ENCODE data around the gene GSC2. TPM values are rescaled to one million over a fixed set of nuclear protein-coding genes. Genes with fewer than 3 reads are reported as not detected.

GSC2 gene
- total RNA-seq, 5 donors from 2014 or later (not counting 1 experiment from before 2014, with no cell fraction given) = not detected

DNA sequence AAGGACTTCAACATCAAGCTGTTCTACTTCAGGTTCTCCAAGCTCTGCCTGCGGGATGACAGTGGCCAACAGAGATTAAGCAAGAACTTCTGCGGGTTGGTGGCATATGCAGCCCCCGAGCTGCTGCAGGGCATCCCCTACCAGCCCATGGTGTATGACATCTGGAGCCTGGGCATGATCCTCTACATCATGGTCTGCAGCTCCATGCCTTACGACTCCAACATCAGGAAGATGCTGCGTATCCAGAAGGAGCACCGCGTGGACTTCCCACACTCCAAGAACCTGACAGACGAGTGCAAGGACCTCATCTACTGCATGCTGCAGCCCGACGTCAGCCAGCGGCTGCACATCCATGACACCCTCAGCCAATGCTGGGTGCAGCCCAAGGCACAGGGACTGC is 25.1 kb downstream of the GSC2 start:
- ChIA-PET POLR2A (interaction anchor here in 1 of 2 donors (0.7 kb wide), 1 partner anchor 14 kb away, joined by 3 read pairs; no protein-coding TSS in a partner anchor), CTCF (interaction anchor here in 1 of 2 donors (0.5 kb wide), 1 partner anchor 188 kb away, joined by 6 read pairs; no protein-coding TSS in a partner anchor)
- Histone ChIP-seq H3K9me3 (no peaks in the 10 kb centered on the region), H3K4me3 (ENCODE audit: control insufficient read depth in 1 of 2, extremely low read depth in 1 of 2, low read length in 1 of 2) (no peak overlapping the region), H3K27me3 (replicated peaks in 1 of 2; ENCODE audit: control insufficient read depth in 2 of 2, extremely low read depth in 1 of 2, insufficient read depth in 2 of 2, low read length in 1 of 2) (peaks cover 0 to 12% of the 10 kb centered on the region in 2 experiments), H3K4me1 (ENCODE audit: control insufficient read depth in 1 of 2, extremely low read depth in 1 of 2, insufficient read depth in 2 of 2, low read length in 2 of 2) (peaks cover 8 to 24% of the 10 kb centered on the region in 2 experiments), H3K27ac (ENCODE audit: low read length) (no peak overlapping the region), H3K36me3 (ENCODE audit: control insufficient read depth in 2 of 2, extremely low read depth in 1 of 2, insufficient read depth in 1 of 2, low read length in 1 of 2) (peaks cover 0 to 2% of the 10 kb centered on the region in 2 donors)
- ATAC-seq (replicated peaks in 1 of 4) = no peak
- WGBS (ENCODE audit: insufficient coverage) = 89% methylated on average over 11 of the region's 11 CpGs
- no peak for DNase-seq
- Mint-ChIP-seq H3K27me3 (no peaks in the 10 kb centered on the region), H3K9me3 (no peaks in the 10 kb centered on the region), H3K4me1 (peaks cover 21 to 27% (median 22%) of the 10 kb centered on the region in 3 donors), H3K27ac (no peak overlapping the region), H3K4me3 (no peak overlapping the region), H3K36me3 (no peaks in the 10 kb centered on the region)

DNA sequence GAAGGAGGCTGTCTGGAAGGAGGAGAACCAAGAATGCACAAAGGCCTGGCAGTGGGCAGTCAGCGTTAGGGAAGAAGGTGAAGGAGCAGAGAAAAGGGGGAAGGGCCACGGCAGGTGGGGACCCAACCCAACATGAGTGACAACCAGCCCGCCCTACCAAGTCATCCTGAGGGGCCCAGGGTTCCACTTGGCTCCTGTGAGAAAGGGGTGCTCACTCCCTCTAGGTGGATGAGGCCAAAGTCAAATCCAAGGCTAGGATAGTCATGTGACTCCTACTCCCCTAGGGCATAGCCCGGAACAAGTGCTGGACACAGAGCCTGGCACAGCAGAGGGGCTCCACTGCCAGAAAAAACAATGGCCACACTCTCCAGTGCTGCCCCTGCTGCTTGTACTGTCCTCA is 25.7 kb downstream of the GSC2 start:
- H3K36me3 ChIP-seq (ENCODE audit: control insufficient read depth in 2 of 2, extremely low read depth in 1 of 2, insufficient read depth in 1 of 2, low read length in 1 of 2) = peaks cover 0 to 7% of the 10 kb centered on the region in 2 donors
- DNase-seq (no peak), ATAC-seq (replicated peaks in 1 of 4) (no peak)
- no peaks in the 10 kb centered on the region for H3K9me3 ChIP-seq
- H3K27me3 ChIP-seq (replicated peaks in 1 of 2; ENCODE audit: control insufficient read depth in 2 of 2, extremely low read depth in 1 of 2, insufficient read depth in 2 of 2, low read length in 1 of 2) = peaks cover 0 to 12% of the 10 kb centered on the region in 2 experiments
- H3K27me3 Mint-ChIP-seq = no peaks in the 10 kb centered on the region
- no peaks in the 10 kb centered on the region for H3K9me3 Mint-ChIP-seq
- no peak overlapping the region for H3K4me3 Mint-ChIP-seq
- H3K27ac Mint-ChIP-seq = peak overlapping the region in 1 of 2 donors; percentile 22
- WGBS (ENCODE audit: insufficient coverage) = 100% methylated on average over 1 of the region's 4 CpGs
- H3K27ac ChIP-seq (ENCODE audit: low read length) = no peak overlapping the region
- no peak overlapping the region for H3K4me3 ChIP-seq (ENCODE audit: control insufficient read depth in 1 of 2, extremely low read depth in 1 of 2, low read length in 1 of 2)
- ChIA-PET CTCF (no interaction called here), POLR2A (interaction anchor here in 1 of 2 donors (0.7 kb wide), 1 partner anchor 13 kb away, joined by 3 read pairs; no protein-coding TSS in a partner anchor)
- H3K36me3 Mint-ChIP-seq = no peaks in the 10 kb centered on the region
- H3K4me1 ChIP-seq (ENCODE audit: control insufficient read depth in 1 of 2, extremely low read depth in 1 of 2, insufficient read depth in 2 of 2, low read length in 2 of 2) = peaks cover 12 to 30% of the 10 kb centered on the region in 2 experiments
- peaks cover 27 to 33% (median 29%) of the 10 kb centered on the region in 3 donors for H3K4me1 Mint-ChIP-seq

DNA sequence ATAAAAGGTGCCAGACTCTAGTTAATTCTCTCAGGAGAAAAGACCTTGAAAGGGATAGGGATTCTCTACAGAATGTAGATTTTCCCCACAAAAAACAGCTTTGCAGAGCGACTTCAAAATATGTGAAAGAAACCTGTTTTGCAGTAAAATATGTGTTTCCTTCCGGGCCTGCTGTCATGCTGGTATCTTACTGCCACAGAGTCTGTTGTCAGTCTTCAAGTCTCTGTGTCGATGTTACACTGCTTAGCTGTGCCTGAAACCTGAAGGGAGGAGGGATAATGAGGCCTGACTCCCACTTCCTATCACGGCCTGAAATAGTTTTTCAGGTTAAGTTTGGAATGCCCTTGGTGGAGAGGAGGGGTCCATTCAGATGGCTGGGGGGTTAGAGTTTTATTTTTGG is 26.2 kb downstream of the GSC2 start:
- H3K27ac Mint-ChIP-seq = peak overlapping the region in 1 of 2 donors; percentile 22
- no peak for ATAC-seq (replicated peaks in 1 of 4)
- H3K4me3 ChIP-seq (ENCODE audit: control insufficient read depth in 1 of 2, extremely low read depth in 1 of 2, low read length in 1 of 2) = no peak overlapping the region
- POLR2A ChIA-PET = no interaction called here
- H3K27me3 ChIP-seq (replicated peaks in 1 of 2; ENCODE audit: control insufficient read depth in 2 of 2, extremely low read depth in 1 of 2, insufficient read depth in 2 of 2, low read length in 1 of 2) = peaks cover 0 to 12% of the 10 kb centered on the region in 2 experiments
- no peaks in the 10 kb centered on the region for H3K9me3 Mint-ChIP-seq
- peaks cover 0 to 10% of the 10 kb centered on the region in 2 donors for H3K36me3 ChIP-seq (ENCODE audit: control insufficient read depth in 2 of 2, extremely low read depth in 1 of 2, insufficient read depth in 1 of 2, low read length in 1 of 2)
- H3K36me3 Mint-ChIP-seq = no peaks in the 10 kb centered on the region
- WGBS (ENCODE audit: insufficient coverage) = 83% methylated on average over 2 of the region's 4 CpGs
- H3K27me3 Mint-ChIP-seq = no peaks in the 10 kb centered on the region
- peaks cover 12 to 35% of the 10 kb centered on the region in 2 experiments for H3K4me1 ChIP-seq (ENCODE audit: control insufficient read depth in 1 of 2, extremely low read depth in 1 of 2, insufficient read depth in 2 of 2, low read length in 2 of 2)
- H3K27ac ChIP-seq (ENCODE audit: low read length) = no peak overlapping the region
- H3K9me3 ChIP-seq = no peaks in the 10 kb centered on the region
- CTCF ChIA-PET = no interaction called here
- peaks cover 31 to 37% (median 33%) of the 10 kb centered on the region in 3 donors for H3K4me1 Mint-ChIP-seq
- H3K4me3 Mint-ChIP-seq = no peak overlapping the region
- no peak for DNase-seq

DNA sequence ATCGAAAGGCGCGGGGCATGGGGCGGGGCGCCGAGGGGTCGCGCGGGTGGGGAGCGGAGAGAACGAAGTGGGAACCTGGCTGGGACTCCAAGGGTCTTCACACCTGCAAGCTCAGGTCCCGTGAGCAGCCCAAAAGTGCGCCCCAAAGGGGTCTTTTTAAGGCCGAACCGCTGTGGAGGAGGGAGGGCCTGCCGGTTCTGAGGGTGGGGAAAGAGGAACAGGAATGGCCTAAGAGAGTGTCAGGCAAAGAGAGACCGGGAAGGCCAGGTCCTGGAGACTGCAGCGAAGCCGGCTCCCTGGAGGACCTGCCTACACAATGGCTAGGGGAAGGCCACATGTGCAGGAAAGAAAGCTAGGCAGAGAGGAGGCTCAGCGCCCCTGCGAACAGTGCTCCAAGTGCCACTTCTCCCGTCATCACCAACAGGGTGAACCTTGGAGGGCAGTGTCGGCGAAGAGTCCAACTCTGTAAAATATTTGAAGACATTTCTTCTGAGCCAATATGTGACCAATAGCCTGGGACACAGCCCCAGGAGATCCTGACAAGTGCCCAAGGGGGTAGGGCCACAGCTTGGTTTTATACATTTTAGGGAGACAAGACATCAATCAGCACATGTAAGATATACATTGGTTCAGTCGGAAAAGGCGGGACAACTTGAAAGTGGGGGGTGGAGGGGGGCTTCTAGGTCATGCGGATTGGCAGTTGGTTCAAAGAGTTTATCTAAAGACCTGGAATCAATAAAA is 27.2 kb downstream of the GSC2 start:
- no peak overlapping the region for H3K27ac ChIP-seq (ENCODE audit: low read length)

DNA sequence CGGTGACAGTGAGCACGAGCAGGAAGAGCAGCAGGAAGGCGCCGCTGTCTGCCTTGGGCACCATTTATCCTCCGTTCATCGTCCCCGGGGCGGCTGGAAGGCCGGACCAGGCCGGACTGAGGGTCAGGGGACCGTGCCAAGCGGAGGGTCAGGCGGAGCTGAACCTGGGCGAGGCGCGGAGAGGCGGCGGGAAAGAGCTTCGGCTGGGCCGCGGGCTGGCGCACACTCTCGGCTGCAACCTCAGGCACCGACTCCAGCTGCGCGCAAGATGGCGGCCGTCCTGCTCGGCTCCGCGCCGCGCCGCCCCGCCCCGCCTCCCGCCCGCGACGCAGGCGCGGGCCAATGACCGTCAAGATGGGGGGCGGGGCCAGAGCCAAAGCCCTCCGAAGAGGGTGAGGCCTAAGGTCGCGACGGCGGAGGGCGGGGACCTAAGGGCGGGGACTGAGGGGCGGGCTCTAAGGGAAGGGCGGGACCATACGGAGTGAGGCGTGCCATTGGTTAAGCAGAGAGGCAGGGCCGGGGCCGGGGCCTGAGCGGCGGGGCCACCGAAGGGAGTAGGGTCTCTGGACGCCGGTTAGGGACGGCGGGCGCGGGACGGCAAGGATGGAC is 27.8 kb downstream of the GSC2 start, which contains the start of gene DGCR2:
Gene DGCR2, minus strand, starts transcription at position 270 of the 609 bp plus-strand sequence. Its CDS starts 206 bp downstream, at position 64.
- DNase-seq (peak; percentile 90 to 98 (median 95)), ATAC-seq (replicated peaks in 1 of 4) (peak; percentile 95 to 98 (median 96))
- H3K27ac ChIP-seq (ENCODE audit: low read length) = peak within 1 kb of the TSS; percentile 60
- ChIA-PET POLR2A (interaction anchor here (0.6 to 0.7 kb wide), 3 partner anchors 12 to 1492 kb away, joined by 3 read pairs; no protein-coding TSS in a partner anchor), CTCF (interaction anchor here in 1 of 2 donors (0.6 to 0.7 kb wide), 2 partner anchors 14 to 142 kb away, joined by 3 to 4 read pairs; no protein-coding TSS in a partner anchor)
- WGBS (ENCODE audit: insufficient coverage) = under 1% methylated on average over 66 of the region's 67 CpGs
- peaks cover 16 to 50% of the 10 kb centered on the region in 2 experiments for H3K4me1 ChIP-seq (ENCODE audit: control insufficient read depth in 1 of 2, extremely low read depth in 1 of 2, insufficient read depth in 2 of 2, low read length in 2 of 2)
- H3K4me1 Mint-ChIP-seq = peaks cover 48 to 54% (median 49%) of the 10 kb centered on the region in 3 donors
- H3K27ac Mint-ChIP-seq = peak within 1 kb of the TSS; percentile 81 to 83
- peak within 1 kb of the TSS; percentile 72 to 90 for H3K4me3 ChIP-seq (ENCODE audit: control insufficient read depth in 1 of 2, extremely low read depth in 1 of 2, low read length in 1 of 2)
- no peaks in the 10 kb centered on the region for H3K9me3 ChIP-seq
- H3K27me3 ChIP-seq (replicated peaks in 1 of 2; ENCODE audit: control insufficient read depth in 2 of 2, extremely low read depth in 1 of 2, insufficient read depth in 2 of 2, low read length in 1 of 2) = peaks cover 0 to 12% of the 10 kb centered on the region in 2 experiments
- peaks cover under 1 to 18% of the 10 kb centered on the region in 2 donors for H3K36me3 ChIP-seq (ENCODE audit: control insufficient read depth in 2 of 2, extremely low read depth in 1 of 2, insufficient read depth in 1 of 2, low read length in 1 of 2)
- H3K9me3 Mint-ChIP-seq = no peaks in the 10 kb centered on the region
- H3K4me3 Mint-ChIP-seq = peak within 1 kb of the TSS; percentile 86 to 91 (median 91)
- H3K36me3 Mint-ChIP-seq = no peaks in the 10 kb centered on the region
- H3K27me3 Mint-ChIP-seq = no peaks in the 10 kb centered on the region

More for the DNA sequence above, 27.2 kb downstream of the GSC2 start:
- Histone ChIP-seq H3K4me1 (ENCODE audit: control insufficient read depth in 1 of 2, extremely low read depth in 1 of 2, insufficient read depth in 2 of 2, low read length in 2 of 2) (peaks cover 12 to 45% of the 10 kb centered on the region in 2 experiments), H3K36me3 (ENCODE audit: control insufficient read depth in 2 of 2, extremely low read depth in 1 of 2, insufficient read depth in 1 of 2, low read length in 1 of 2) (peaks cover 0 to 17% of the 10 kb centered on the region in 2 donors), H3K27me3 (replicated peaks in 1 of 2; ENCODE audit: control insufficient read depth in 2 of 2, extremely low read depth in 1 of 2, insufficient read depth in 2 of 2, low read length in 1 of 2) (peaks cover 0 to 12% of the 10 kb centered on the region in 2 experiments), H3K4me3 (ENCODE audit: control insufficient read depth in 1 of 2, extremely low read depth in 1 of 2, low read length in 1 of 2) (peak overlapping the region; percentile 29 to 50), H3K9me3 (no peaks in the 10 kb centered on the region)
- Mint-ChIP-seq H3K27ac (peak overlapping the region in 1 of 2 donors; percentile 82), H3K36me3 (no peaks in the 10 kb centered on the region), H3K9me3 (no peaks in the 10 kb centered on the region), H3K4me1 (peaks cover 42 to 47% (median 43%) of the 10 kb centered on the region in 3 donors), H3K27me3 (no peaks in the 10 kb centered on the region), H3K4me3 (peak overlapping the region; percentile 79 to 86 (median 84))
- no peak for ATAC-seq (replicated peaks in 1 of 4)
- WGBS (ENCODE audit: insufficient coverage) = 23% methylated on average over 25 of the region's 27 CpGs
- CTCF ChIA-PET = interaction anchor here in 1 of 2 donors (0.6 to 0.7 kb wide), 3 partner anchors 10 to 141 kb away, joined by 3 to 4 read pairs (median 3); no protein-coding TSS in a partner anchor
- POLR2A ChIA-PET = interaction anchor here (0.6 to 0.7 kb wide), 3 partner anchors 12 to 1492 kb away, joined by 3 read pairs; no protein-coding TSS in a partner anchor
- DNase-seq = no peak
